NCI-H1092 (cell line): ENCODE measurements around the gene FAM204A.

ENCODE experiments used
- DNase-seq: peaks from one replicate; lab custom pipeline; 2025; lab: John Stamatoyannopoulos, UW

Gene FAM204A

GRCh38 chr10:118330295-118331076 is 11.6 kb downstream of the FAM204A start:
- no peak for DNase-seq

- no peak for DNase-seq
Observed at GRCh38 chr10:118324140-118324539, 18.0 kb downstream of the FAM204A start.

- DNase-seq = no peak
Observed at GRCh38 chr10:118321724-118322575, 20.2 kb downstream of the FAM204A start.

GRCh38 chr10:118315629-118316028 is 26.5 kb downstream of the FAM204A start:
- no peak for DNase-seq

- no peak for DNase-seq
Observed at GRCh38 chr10:118314882-118315281, 27.2 kb downstream of the FAM204A start.

GRCh38 chr10:118311505-118311904 is 30.6 kb downstream of the FAM204A start:
- DNase-seq = no peak

- no peak for DNase-seq
Observed at GRCh38 chr10:118310822-118311221, 31.3 kb downstream of the FAM204A start.

GRCh38 chr10:118309911-118310310 is 32.2 kb downstream of the FAM204A start:
- no peak for DNase-seq

GRCh38 chr10:118308664-118309063 is 33.5 kb downstream of the FAM204A start:
- DNase-seq = no peak

GRCh38 chr10:118307859-118308258 is 34.3 kb downstream of the FAM204A start:
- no peak for DNase-seq

GRCh38 chr10:118307220-118307619 is 34.9 kb downstream of the FAM204A start:
- no peak for DNase-seq

- no peak for DNase-seq
Observed at GRCh38 chr10:118305730-118306129, 36.4 kb downstream of the FAM204A start.

GRCh38 chr10:118304521-118304920 is 37.6 kb downstream of the FAM204A start:
- DNase-seq = no peak

- DNase-seq = no peak
Observed at GRCh38 chr10:118301211-118301610, 40.9 kb downstream of the FAM204A start.

GRCh38 chr10:118300320-118300719 is 41.8 kb downstream of the FAM204A start:
- no peak for DNase-seq

- DNase-seq = no peak
Observed at GRCh38 chr10:118298787-118299186, 43.3 kb downstream of the FAM204A start.

- no peak for DNase-seq
Observed at GRCh38 chr10:118291122-118291521, 51.0 kb downstream of the FAM204A start.

- no peak for DNase-seq
Observed at GRCh38 chr10:118290471-118290995, 51.6 kb downstream of the FAM204A start.

GRCh38 chr10:118287076-118287806 is 54.9 kb downstream of the FAM204A start:
- DNase-seq = no peak

GRCh38 chr10:118286051-118286838 is 55.9 kb downstream of the FAM204A start:
- DNase-seq = no peak

GRCh38 chr10:118282670-118283069 is 59.5 kb downstream of the FAM204A start:
- DNase-seq = no peak
